Body of pancreas (tissue), 4 donors: ENCODE data around the gene ARL6IP1. TPM values are rescaled to one million over a fixed set of nuclear protein-coding genes. Genes with fewer than 3 reads are reported as not detected.

Source experiments
- ATAC-seq: fragments of 150-250 bp; one replicate; pipeline ENCODE4 v1.9.1; 2016
- DNase-seq, 4 donors: peaks; one replicate each; pipeline ENCODE4 v3.0.0-alpha.2; 2019
- H3K27ac ChIP-seq, 4 donors: fragments of 200-600 bp; sonication (generic); 1 replicate in 3 of 4; 2 replicates in 1 of 4; pipeline versions ENCODE4 v1.5.1 to v1.6.1; 2016 to 2019; ENCODE audit warnings: mild to moderate bottlenecking in 1 of 4, mixed read lengths in 1 of 4, moderate library complexity in 1 of 4
- H3K27me3 ChIP-seq, 2 donors: fragments of 200-600 bp; sonication (generic); one replicate each; pipeline ENCODE4 v1.6.0; 2016; ENCODE audit warnings: mild to moderate bottlenecking in 1 of 2
- H3K36me3 ChIP-seq, 2 donors: fragments of 200-600 bp; sonication (generic); replicated peaks in 1 of 2; 2 replicates each; pipeline ENCODE4 v1.5.1; 2016; ENCODE audit warnings: low read depth in 2 of 2; ENCODE audit not compliant: insufficient read depth in 1 of 2
- H3K4me1 ChIP-seq: fragments of 200-600 bp; sonication (generic); one replicate; pipeline ENCODE4 v1.6.0; 2016
- H3K4me3 ChIP-seq, 2 donors: fragments of 200-600 bp; sonication (generic); 1 replicate in 1 of 2; 2 replicates in 1 of 2; pipeline ENCODE4 v1.5.1; 2016 to 2019
- H3K9me3 ChIP-seq, 3 donors: fragments of 200-600 bp; sonication (generic); 1 replicate in 2 of 3; 2 replicates in 1 of 3; pipeline ENCODE4 v1.5.1; 2016
- CTCF ChIP-seq, 7 experiments: fragments of 450-650 bp in 4 of 7; fragments of 200-600 bp in 3 of 7; sonication (generic) in 3 of 7; IDR thresholded peaks; one replicate each; pipeline ENCODE4 v1.5.1; 2016 to 2019; ENCODE audit warnings: antibody characterized with exemption in 7 of 7
- POLR2A ChIP-seq, 3 donors: fragments of 450-650 bp; IDR thresholded peaks; one replicate each; pipeline ENCODE4 v1.6.1; 2016; ENCODE audit warnings: antibody characterized with exemption in 3 of 3, mild to moderate bottlenecking in 2 of 3
- WGBS, 2 donors: methylation state at CpG; one replicate each; pipeline ENCODE4 v1.1.5; 2017; 5-methylcytosine and 5-hydroxymethylcytosine counted together
- intact Hi-C: fragments of 100-400 bp; cut with DNase I; formaldehyde crosslinking; loops from one replicate; pipeline ENCODE4 v1.15.1; 2023
- total RNA-seq, 2 donors: library from RNA; depleted of rRNA; stranded (reverse); fragments of >200 nt; gene quantifications; one replicate each; pipeline ENCODE4 v1.1.0, GENCODE V29; 2016

The ARL6IP1 gene
- total RNA-seq, 2 donors from 2014 or later, result 111 to 153 TPM

- H3K36me3 ChIP-seq, result peaks cover 8 to 34% of the 10 kb centered on the region in 2 donors
- H3K27ac ChIP-seq, result no peak overlapping the region
- no peak overlapping the region for H3K4me3 ChIP-seq
- DNase-seq (no peak), ATAC-seq (no peak)
- TF ChIP-seq CTCF (IDR thresholded peaks at IDR 0.05), result no peak
- no peak for TF ChIP-seq POLR2A (IDR thresholded peaks at IDR 0.05)
- H3K9me3 ChIP-seq, result no peaks in the 10 kb centered on the region
- no peaks in the 10 kb centered on the region for H3K27me3 ChIP-seq
- intact Hi-C loops, result no loop called here
- 92 to 94% methylated on average over 13 of the region's 13 CpGs for WGBS, 2 donors
- H3K4me1 ChIP-seq, result no peaks in the 10 kb centered on the region
Observed at GRCh38 chr16:18809165-18809564, 7.8 kb upstream of the ARL6IP1 start.

DNA sequence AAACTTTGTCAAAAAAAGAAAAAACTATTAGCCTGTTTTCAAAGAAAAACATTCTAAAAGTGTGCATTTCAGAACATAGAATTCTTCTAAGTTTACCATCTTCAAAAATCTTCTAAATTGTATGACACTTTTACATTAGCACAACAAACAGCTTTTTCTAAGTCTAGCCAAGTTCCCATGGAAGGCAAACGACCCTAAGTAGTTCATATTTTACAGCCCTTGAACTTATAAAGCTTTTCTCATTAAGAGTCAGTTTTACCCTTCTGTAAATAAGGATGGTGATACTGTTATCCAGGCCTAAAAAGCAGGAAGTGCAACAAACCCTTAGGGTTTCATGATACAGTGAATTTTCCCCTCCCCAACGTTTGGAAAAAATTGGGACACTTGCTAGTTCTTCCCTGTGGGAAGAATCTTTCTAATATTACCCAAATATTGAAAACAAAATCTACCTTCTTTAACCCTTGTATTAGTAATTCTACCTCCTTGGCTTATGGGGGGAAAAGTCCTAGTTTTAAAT, 4.0 kb upstream of the ARL6IP1 start:
- TF ChIP-seq POLR2A (IDR thresholded peaks at IDR 0.05), result no peak
- no peak for TF ChIP-seq CTCF (IDR thresholded peaks at IDR 0.05)
- H3K27ac ChIP-seq, result no peak overlapping the region
- intact Hi-C loops, result no loop called here
- H3K9me3 ChIP-seq, result no peaks in the 10 kb centered on the region
- H3K4me3 ChIP-seq, result no peak overlapping the region
- H3K36me3 ChIP-seq, result peaks cover under 1 to 17% of the 10 kb centered on the region in 2 donors
- WGBS, 2 donors, result 14 to 27% methylated on average over 2 of the region's 2 CpGs
- no peaks in the 10 kb centered on the region for H3K27me3 ChIP-seq
- DNase-seq (no peak), ATAC-seq (no peak)
- peaks cover 14% of the 10 kb centered on the region for H3K4me1 ChIP-seq

DNA sequence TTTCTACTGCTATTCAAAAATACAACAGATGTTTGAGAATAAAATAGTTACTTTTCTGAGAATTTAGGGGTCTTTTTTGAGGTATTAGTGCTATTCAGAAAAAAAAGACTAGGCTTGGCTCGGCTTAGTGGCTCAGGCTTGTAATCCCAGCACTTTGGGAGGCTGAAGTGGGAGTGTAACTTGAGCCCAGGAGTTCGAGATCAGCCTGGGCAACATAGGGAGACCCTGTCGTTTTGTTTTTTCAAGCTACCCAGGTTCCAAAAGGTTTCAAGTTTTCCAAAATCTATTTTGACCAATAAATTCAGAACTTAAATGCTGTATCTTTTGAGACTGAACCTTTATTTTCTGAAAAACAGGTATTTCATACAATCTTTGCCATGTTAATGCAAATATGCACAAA, 3.2 kb upstream of the ARL6IP1 start:
- no peak overlapping the region for H3K4me3 ChIP-seq
- H3K4me1 ChIP-seq, result peaks cover 22% of the 10 kb centered on the region
- ATAC-seq (no peak), DNase-seq (no peak)
- no peaks in the 10 kb centered on the region for H3K9me3 ChIP-seq
- H3K27me3 ChIP-seq, result no peaks in the 10 kb centered on the region
- WGBS, 2 donors, result 69 to 74% methylated on average over 3 of the region's 3 CpGs
- TF ChIP-seq POLR2A (IDR thresholded peaks at IDR 0.05) (no peak), CTCF (IDR thresholded peaks at IDR 0.05) (no peak)
- intact Hi-C loops, result no loop called here
- peaks cover 0 to 14% of the 10 kb centered on the region in 2 donors for H3K36me3 ChIP-seq
- no peak overlapping the region for H3K27ac ChIP-seq

DNA sequence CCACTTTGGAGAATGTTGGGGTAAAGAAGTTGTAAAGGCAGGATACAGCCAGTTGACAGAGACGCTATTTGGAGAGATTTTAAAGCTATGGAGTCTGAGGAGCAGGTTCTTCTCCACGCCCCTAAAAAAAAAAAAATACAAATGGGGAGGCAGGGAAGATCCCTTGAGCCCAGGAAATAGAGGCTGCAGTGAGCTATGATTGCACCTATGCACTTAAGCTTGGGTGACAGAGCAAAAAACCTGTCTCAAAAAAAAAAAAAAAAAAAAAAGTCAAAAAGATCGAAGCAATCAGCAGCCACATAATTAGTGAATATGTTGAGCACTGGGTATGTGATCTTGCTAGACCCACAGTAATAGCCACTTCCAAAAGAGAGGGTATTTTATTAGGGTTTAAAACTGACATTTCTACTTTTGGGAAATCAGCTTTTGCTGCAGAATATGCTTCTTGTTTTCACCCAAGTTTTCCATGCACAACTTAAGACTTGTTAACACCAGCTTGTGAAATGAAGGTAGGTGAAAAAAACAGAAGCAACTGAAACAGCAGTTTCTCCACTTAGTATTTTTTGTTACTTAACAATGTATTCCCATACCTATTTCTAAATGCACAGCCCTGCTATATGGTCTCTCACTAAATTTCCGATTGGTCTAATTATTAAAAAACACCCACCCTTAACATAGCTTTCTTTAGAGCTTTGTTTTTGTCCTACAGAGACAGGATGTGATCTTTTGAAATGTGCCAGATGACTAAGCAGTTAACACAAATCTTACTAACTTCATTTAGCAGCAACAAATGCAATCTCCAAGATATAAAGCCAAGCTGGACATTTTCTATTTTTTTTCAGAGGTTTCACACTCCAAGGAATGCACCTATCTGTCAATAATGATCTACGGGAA, 2.5 kb upstream of the ARL6IP1 start:
- intact Hi-C loops, result no loop called here
- TF ChIP-seq CTCF (IDR thresholded peaks at IDR 0.05) (no peak), POLR2A (IDR thresholded peaks at IDR 0.05) (no peak)
- Histone ChIP-seq H3K27me3 (no peaks in the 10 kb centered on the region), H3K4me3 (no peak overlapping the region), H3K36me3 (peaks cover 0 to 8% of the 10 kb centered on the region in 2 donors), H3K27ac (no peak overlapping the region), H3K9me3 (no peaks in the 10 kb centered on the region), H3K4me1 (peaks cover 29% of the 10 kb centered on the region)
- WGBS, 2 donors, result 67 to 79% methylated on average over 5 of the region's 5 CpGs
- DNase-seq (no peak), ATAC-seq (no peak)
